Measurements from ENCODE around the gene AUP1. TPM values are rescaled to one million over a fixed set of nuclear protein-coding genes. Genes with fewer than 3 reads are reported as not detected.

AUP1 gene
- polyA plus RNA-seq, 1 donor from 2014 or later = 153 TPM

- TF ChIP-seq EZH2 (IDR thresholded peaks at IDR 0.05; ENCODE audit: borderline replicate concordance, insufficient read depth, low read length, poor library complexity, severe bottlenecking) (no peak), SMC3 (conservative IDR thresholded peaks at IDR 0.05; ENCODE audit: poor library complexity) (no peak), REST (IDR thresholded peaks at IDR 0.05; ENCODE audit: borderline replicate concordance) (no peak), CTCF (IDR thresholded peaks at IDR 0.05; ENCODE audit: poor library complexity, severe bottlenecking) (no peak), RAD21 (conservative IDR thresholded peaks at IDR 0.05) (no peak), TAF1 (IDR thresholded peaks at IDR 0.05; ENCODE audit: low read depth) (no peak), MXI1 (conservative IDR thresholded peaks at IDR 0.05; ENCODE audit: poor library complexity, severe bottlenecking) (no peak), POLR2AphosphoS5 (IDR thresholded peaks at IDR 0.05) (no peak), EP300 (conservative IDR thresholded peaks at IDR 0.05; ENCODE audit: poor library complexity, severe bottlenecking) (no peak)
- H3K27ac ChIP-seq (ENCODE audit: low read length) = no peak overlapping the region
- no peak overlapping the region for H3K4me2 ChIP-seq (ENCODE audit: low read length)
- H4K20me1 ChIP-seq (ENCODE audit: insufficient read depth) = no peaks in the 10 kb centered on the region
- no peaks in the 10 kb centered on the region for H3K36me3 ChIP-seq (ENCODE audit: insufficient read depth, low read length)
- no peaks in the 10 kb centered on the region for H3K9me3 ChIP-seq (ENCODE audit: low read length)
- no peaks in the 10 kb centered on the region for H3F3A ChIP-seq (ENCODE audit: insufficient read depth, low read length, poor library complexity, severe bottlenecking)
- no peaks in the 10 kb centered on the region for H3K27me3 ChIP-seq (ENCODE audit: insufficient read depth, low read depth, low read length)
- no peak overlapping the region for H2AFZ ChIP-seq (ENCODE audit: low read depth, low read length)
- no peak overlapping the region for H3K9ac ChIP-seq (ENCODE audit: low read length)
- no peaks in the 10 kb centered on the region for H3K9me2 ChIP-seq (ENCODE audit: insufficient read depth, low read length)
- no peaks in the 10 kb centered on the region for H3K79me2 ChIP-seq (replicated peaks; ENCODE audit: insufficient read depth, low read length)
- H3K4me3 ChIP-seq (ENCODE audit: low read length) = no peak overlapping the region
These were observed 47.9 kb upstream of the AUP1 start for GRCh38 chr2:74577448-74577847.

- H3F3A ChIP-seq (ENCODE audit: insufficient read depth, low read length, poor library complexity, severe bottlenecking) = no peaks in the 10 kb centered on the region
- no peak overlapping the region for H2AFZ ChIP-seq (ENCODE audit: low read depth, low read length)
- H3K79me2 ChIP-seq (replicated peaks; ENCODE audit: insufficient read depth, low read length) = no peaks in the 10 kb centered on the region
- H3K9ac ChIP-seq (ENCODE audit: low read length) = no peak overlapping the region
- no peaks in the 10 kb centered on the region for H3K9me3 ChIP-seq (ENCODE audit: low read length)
- no peaks in the 10 kb centered on the region for H4K20me1 ChIP-seq (ENCODE audit: insufficient read depth)
- H3K27ac ChIP-seq (ENCODE audit: low read length) = no peak overlapping the region
- no peaks in the 10 kb centered on the region for H3K9me2 ChIP-seq (ENCODE audit: insufficient read depth, low read length)
- no peak for TF ChIP-seq CTCF (IDR thresholded peaks at IDR 0.05; ENCODE audit: poor library complexity, severe bottlenecking)
- TF ChIP-seq TAF1 (IDR thresholded peaks at IDR 0.05; ENCODE audit: low read depth) = no peak
- TF ChIP-seq EP300 (conservative IDR thresholded peaks at IDR 0.05; ENCODE audit: poor library complexity, severe bottlenecking) = no peak
- H3K4me2 ChIP-seq (ENCODE audit: low read length) = no peak overlapping the region
- H3K4me3 ChIP-seq (ENCODE audit: low read length) = no peak overlapping the region
- H3K36me3 ChIP-seq (ENCODE audit: insufficient read depth, low read length) = no peaks in the 10 kb centered on the region
- H3K27me3 ChIP-seq (ENCODE audit: insufficient read depth, low read depth, low read length) = no peaks in the 10 kb centered on the region
These were observed 47.3 kb upstream of the AUP1 start for GRCh38 chr2:74576863-74577229.
